Hepatocyte (in vitro differentiated cells): ENCODE data around the gene PLEKHG4. TPM values are rescaled to one million over a fixed set of nuclear protein-coding genes. Genes with fewer than 3 reads are reported as not detected.

Source experiments
- DNase-seq: peaks from one replicate; pipeline ENCODE4 v3.0.0-alpha.2; 2016; ENCODE audit warnings: low spot score
- H2AFZ ChIP-seq: fragments of 200-600 bp; sonication (generic); 2 replicates; pipeline ENCODE4 v1.6.0; 2016; ENCODE audit warnings: antibody characterized with exemption, mild to moderate bottlenecking
- H3K27ac ChIP-seq: fragments of 200-600 bp; sonication (generic); 2 replicates; pipeline ENCODE4 v1.5.1; 2016; ENCODE audit warnings: mild to moderate bottlenecking
- H3K27me3 ChIP-seq: fragments of 200-600 bp; sonication (generic); 2 replicates; pipeline ENCODE4 v1.6.1; 2016
- H3K36me3 ChIP-seq: fragments of 200-600 bp; sonication (generic); replicated peaks from 2 replicates; pipeline ENCODE4 v1.5.1; 2016; ENCODE audit warnings: low read depth; ENCODE audit not compliant: insufficient read depth
- H3K4me1 ChIP-seq: fragments of 200-600 bp; sonication (generic); 2 replicates; pipeline ENCODE4 v1.5.1; 2016; ENCODE audit warnings: mild to moderate bottlenecking, moderate library complexity; ENCODE audit not compliant: insufficient read depth
- H3K4me2 ChIP-seq: fragments of 200-600 bp; sonication (generic); 2 replicates; pipeline ENCODE4 v1.6.0; 2016
- H3K4me3 ChIP-seq: fragments of 200-600 bp; sonication (generic); 2 replicates; pipeline ENCODE4 v1.5.1; 2016; ENCODE audit warnings: mild to moderate bottlenecking
- H3K79me2 ChIP-seq: fragments of 200-600 bp; sonication (generic); 2 replicates; pipeline ENCODE4 v1.6.0; 2017; ENCODE audit warnings: mild to moderate bottlenecking
- H3K9me2 ChIP-seq: fragments of 200-600 bp; sonication (generic); replicated peaks from 2 replicates; pipeline ENCODE4 v1.6.0; 2017; ENCODE audit warnings: mild to moderate bottlenecking; ENCODE audit not compliant: insufficient read depth
- H3K9me3 ChIP-seq: fragments of 200-600 bp; sonication (generic); 2 replicates; pipeline ENCODE4 v1.5.1; 2016; ENCODE audit warnings: low read depth, mild to moderate bottlenecking
- H4K20me1 ChIP-seq: fragments of 200-600 bp; sonication (generic); 2 replicates; pipeline ENCODE4 v1.6.0; 2016; ENCODE audit warnings: mild to moderate bottlenecking; ENCODE audit not compliant: insufficient read depth, poor library complexity, severe bottlenecking
- CTCF ChIP-seq: fragments of 200-600 bp; sonication (generic); IDR thresholded peaks from 2 replicates; pipeline ENCODE4 v1.5.1; 2016; ENCODE audit warnings: antibody characterized with exemption, mild to moderate bottlenecking; ENCODE audit not compliant: poor library complexity
- EZH2 ChIP-seq: fragments of 200-600 bp; sonication (generic); IDR thresholded peaks from 2 replicates; pipeline ENCODE4 v1.6.1; 2016; ENCODE audit warnings: antibody characterized with exemption, mild to moderate bottlenecking, borderline replicate concordance
- EZH2phosphoT487 ChIP-seq: fragments of 200-600 bp; sonication (generic); IDR thresholded peaks from one replicate; pipeline ENCODE4 v1.6.1; 2018; ENCODE audit warnings: antibody characterized with exemption, mild to moderate bottlenecking, low read depth, moderate library complexity; ENCODE audit not compliant: unreplicated experiment, severe bottlenecking
- WGBS: methylation state at CpG from one replicate; pipeline ENCODE4 v1.1.6; 2016; ENCODE audit warnings: low lambda C conversion rate; ENCODE audit errors: missing lambda C conversion rate; 5-methylcytosine and 5-hydroxymethylcytosine counted together
- polyA plus RNA-seq: library from polyadenylated mRNA; unstranded; fragments of >200 nt; fragmentation: Nextera tagmentation; extraction: Ambion mirVana; gene quantifications from 2 replicates; pipeline ENCODE4 v1.2.1, GENCODE V29; 2016
- total RNA-seq: library from RNA; depleted of rRNA; stranded (reverse); fragments of >200 nt; gene quantifications from 2 replicates; pipeline ENCODE4 v1.2.3, GENCODE V29; 2014

The PLEKHG4 gene
- total and polyA plus RNA-seq, 2 experiments from 2014 or later, result 3.0 to 3.6 TPM

- H3K9me3 ChIP-seq, result no peaks in the 10 kb centered on the region
- H3K27me3 ChIP-seq, result no peaks in the 10 kb centered on the region
- H3K9me2 ChIP-seq, result no peaks in the 10 kb centered on the region
- H4K20me1 ChIP-seq, result no peaks in the 10 kb centered on the region
- no peak for DNase-seq
- H3K4me1 ChIP-seq, result no peaks in the 10 kb centered on the region
- TF ChIP-seq CTCF, result no peak
- no peak for TF ChIP-seq EZH2
- TF ChIP-seq EZH2phosphoT487, result no peak
- H3K4me3 ChIP-seq, result no peak overlapping the region
- H2AFZ ChIP-seq, result no peak overlapping the region
- H3K4me2 ChIP-seq, result no peak overlapping the region
- H3K79me2 ChIP-seq, result no peaks in the 10 kb centered on the region
- no peak overlapping the region for H3K27ac ChIP-seq
- WGBS, result 93% methylated on average over 5 of the region's 5 CpGs
- H3K36me3 ChIP-seq, result no peaks in the 10 kb centered on the region
Measured at GRCh38 chr16:67264866-67265265, 14.5 kb upstream of the PLEKHG4 start.

- Histone ChIP-seq H3K9me2 (no peaks in the 10 kb centered on the region), H2AFZ (no peak overlapping the region), H3K27ac (no peak overlapping the region), H3K27me3 (no peaks in the 10 kb centered on the region), H3K36me3 (no peaks in the 10 kb centered on the region), H3K79me2 (no peaks in the 10 kb centered on the region), H3K4me2 (no peak overlapping the region), H3K4me3 (no peak overlapping the region), H3K9me3 (no peaks in the 10 kb centered on the region), H4K20me1 (no peaks in the 10 kb centered on the region), H3K4me1 (no peaks in the 10 kb centered on the region)
- TF ChIP-seq CTCF, result no peak
- TF ChIP-seq EZH2phosphoT487, result no peak
- no peak for TF ChIP-seq EZH2
- no peak for DNase-seq
- WGBS, result 81% methylated on average over 8 of the region's 8 CpGs
Measured at GRCh38 chr16:67265834-67266233, 13.5 kb upstream of the PLEKHG4 start.

DNA sequence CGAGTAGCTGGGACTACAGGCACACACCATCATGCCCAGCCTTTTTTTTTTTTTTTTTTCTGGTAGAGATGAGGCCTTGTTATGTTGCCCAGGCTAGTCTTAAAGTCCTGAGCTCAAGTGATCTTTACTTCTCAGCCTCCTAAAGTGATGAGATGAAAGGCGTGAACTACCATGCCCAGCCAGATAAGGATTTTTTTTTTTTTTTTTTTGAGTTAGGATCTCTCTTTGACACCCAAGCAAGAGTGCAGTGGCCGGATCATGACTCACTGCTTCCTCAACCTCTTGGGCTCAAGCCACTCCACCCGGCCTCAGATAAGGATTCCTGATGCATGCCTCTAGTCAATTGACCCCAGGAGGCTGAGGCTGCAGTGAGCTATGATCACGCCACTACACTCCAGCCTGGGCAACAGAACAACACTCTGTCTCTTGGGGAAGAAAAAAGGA is 11.2 kb upstream of the PLEKHG4 start:
- Histone ChIP-seq H3K9me3 (no peaks in the 10 kb centered on the region), H3K4me3 (no peak overlapping the region), H3K9me2 (no peaks in the 10 kb centered on the region), H3K79me2 (no peaks in the 10 kb centered on the region), H3K36me3 (no peaks in the 10 kb centered on the region), H3K27ac (peak overlapping the region; percentile 20), H3K4me1 (no peaks in the 10 kb centered on the region), H3K4me2 (no peak overlapping the region), H3K27me3 (no peaks in the 10 kb centered on the region), H4K20me1 (no peaks in the 10 kb centered on the region), H2AFZ (no peak overlapping the region)
- TF ChIP-seq CTCF (no peak), EZH2 (no peak), EZH2phosphoT487 (no peak)
- DNase-seq, result peak; percentile 86
- 33% methylated on average over 5 of the region's 5 CpGs for WGBS

- DNase-seq, result no peak
- Histone ChIP-seq H3K27me3 (no peaks in the 10 kb centered on the region), H3K27ac (no peak overlapping the region), H2AFZ (no peak overlapping the region), H3K4me2 (no peak overlapping the region), H3K4me1 (no peaks in the 10 kb centered on the region), H3K79me2 (no peaks in the 10 kb centered on the region), H3K9me2 (no peaks in the 10 kb centered on the region), H4K20me1 (no peaks in the 10 kb centered on the region), H3K36me3 (no peaks in the 10 kb centered on the region), H3K4me3 (no peak overlapping the region), H3K9me3 (no peaks in the 10 kb centered on the region)
- 76% methylated on average over 5 of the region's 5 CpGs for WGBS
- TF ChIP-seq EZH2phosphoT487 (no peak), EZH2 (no peak), CTCF (no peak)
Measured at GRCh38 chr16:67269766-67270165, 9.6 kb upstream of the PLEKHG4 start.
